OCI-LY3 (cell line): ENCODE measurements around the gene CTTN.

Experiments
- EZH2phosphoT487 ChIP-seq: fragments of 200-600 bp; shearing (Covaris generic); IDR thresholded peaks from 2 replicates; pipeline ENCODE4 v1.6.1; 2018; ENCODE audit warnings: antibody characterized with exemption, mixed run types, low read depth
- TF ChIP-seq, protein P1 (sequence below): fragments of 200-600, 300-600 bp; sonication (generic); IDR thresholded peaks from 2 replicates; pipeline ENCODE4 v1.5.1; 2014; ENCODE audit warnings: antibody characterized with exemption, low read length, low read depth

DNA sequence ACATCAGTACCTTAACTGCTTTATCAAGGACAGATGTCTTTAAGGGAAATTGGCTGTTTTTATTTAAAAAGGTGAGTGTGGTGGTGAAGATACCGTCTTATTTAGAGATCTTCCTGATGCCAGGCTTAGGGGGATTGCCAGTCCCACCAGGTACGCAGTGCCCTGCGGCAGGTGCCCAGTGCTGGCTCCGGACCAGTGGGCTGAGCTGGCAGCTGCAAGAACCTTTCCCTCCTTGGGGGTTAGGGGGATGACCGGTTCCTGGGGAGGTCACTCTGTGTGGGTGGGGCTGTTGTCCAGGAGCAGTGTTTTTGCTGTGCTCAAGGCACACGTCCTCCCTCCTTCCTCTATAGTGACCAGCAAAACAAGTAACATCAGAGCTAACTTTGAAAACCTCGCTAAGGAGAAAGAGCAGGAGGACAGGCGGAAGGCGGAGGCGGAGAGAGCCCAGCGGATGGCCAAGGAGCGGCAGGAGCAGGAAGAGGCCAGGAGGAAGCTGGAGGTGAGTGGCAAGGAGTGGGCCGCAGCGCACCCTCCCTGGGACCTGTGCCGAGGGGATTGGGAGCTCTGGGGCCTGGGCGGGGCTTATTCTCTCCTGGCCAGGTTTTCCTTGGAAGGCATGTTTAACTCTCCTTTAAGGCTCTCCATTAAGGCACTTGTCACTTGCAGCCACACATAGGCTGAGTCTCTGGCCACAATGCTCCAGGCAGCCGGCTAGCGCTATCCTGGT is 30.5 kb downstream of the CTTN start:
- TF ChIP-seq, protein P1, sequence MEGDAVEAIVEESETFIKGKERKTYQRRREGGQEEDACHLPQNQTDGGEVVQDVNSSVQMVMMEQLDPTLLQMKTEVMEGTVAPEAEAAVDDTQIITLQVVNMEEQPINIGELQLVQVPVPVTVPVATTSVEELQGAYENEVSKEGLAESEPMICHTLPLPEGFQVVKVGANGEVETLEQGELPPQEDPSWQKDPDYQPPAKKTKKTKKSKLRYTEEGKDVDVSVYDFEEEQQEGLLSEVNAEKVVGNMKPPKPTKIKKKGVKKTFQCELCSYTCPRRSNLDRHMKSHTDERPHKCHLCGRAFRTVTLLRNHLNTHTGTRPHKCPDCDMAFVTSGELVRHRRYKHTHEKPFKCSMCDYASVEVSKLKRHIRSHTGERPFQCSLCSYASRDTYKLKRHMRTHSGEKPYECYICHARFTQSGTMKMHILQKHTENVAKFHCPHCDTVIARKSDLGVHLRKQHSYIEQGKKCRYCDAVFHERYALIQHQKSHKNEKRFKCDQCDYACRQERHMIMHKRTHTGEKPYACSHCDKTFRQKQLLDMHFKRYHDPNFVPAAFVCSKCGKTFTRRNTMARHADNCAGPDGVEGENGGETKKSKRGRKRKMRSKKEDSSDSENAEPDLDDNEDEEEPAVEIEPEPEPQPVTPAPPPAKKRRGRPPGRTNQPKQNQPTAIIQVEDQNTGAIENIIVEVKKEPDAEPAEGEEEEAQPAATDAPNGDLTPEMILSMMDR, result no peak
- no peak for TF ChIP-seq EZH2phosphoT487
